ENCODE results near the gene LRRC37A2.
"Not testable (repeated sequence)": the region's sequence is repeated elsewhere in the genome, so short reads cannot be mapped to it uniquely, and the experiment has no call there.

LRRC37A2 gene

DNA sequence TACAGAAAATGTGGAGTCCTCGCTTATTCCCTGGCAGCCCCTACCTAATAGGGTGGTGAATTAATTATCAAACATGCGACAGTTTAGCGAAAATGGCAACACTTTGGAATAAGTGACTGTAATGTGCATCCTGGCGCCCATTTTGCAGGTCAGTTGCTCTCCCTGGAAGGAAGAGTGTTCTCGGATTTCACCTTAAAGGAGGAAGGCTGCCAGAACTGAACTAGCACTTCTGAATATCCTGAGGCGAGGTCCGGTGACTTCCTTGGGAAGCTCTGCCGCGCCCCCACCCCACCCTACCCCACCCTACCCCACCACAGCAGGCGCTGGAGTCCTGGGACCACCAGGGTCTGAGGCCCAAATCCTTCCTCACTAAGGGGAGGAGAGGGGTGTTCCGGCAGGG is at the start of gene LRRC37A2:
TSS of gene LRRC37A2 (plus strand) at position 301 of the 400 bp plus-strand sequence. CDS start 245 bp downstream, outside the sequence.
- H3K27ac ChIP-seq; H3K36me3 ChIP-seq; H3K27me3 ChIP-seq; H3K9me3 ChIP-seq; H3K4me1 ChIP-seq (ENCODE audit: control insufficient read depth in 1 of 2, insufficient read depth in 1 of 2, low read depth in 1 of 2, low read length in 1 of 2); H3K4me3 ChIP-seq (ENCODE audit: low read depth in 1 of 2, low read length in 1 of 2): not testable (repeated sequence)

DNA sequence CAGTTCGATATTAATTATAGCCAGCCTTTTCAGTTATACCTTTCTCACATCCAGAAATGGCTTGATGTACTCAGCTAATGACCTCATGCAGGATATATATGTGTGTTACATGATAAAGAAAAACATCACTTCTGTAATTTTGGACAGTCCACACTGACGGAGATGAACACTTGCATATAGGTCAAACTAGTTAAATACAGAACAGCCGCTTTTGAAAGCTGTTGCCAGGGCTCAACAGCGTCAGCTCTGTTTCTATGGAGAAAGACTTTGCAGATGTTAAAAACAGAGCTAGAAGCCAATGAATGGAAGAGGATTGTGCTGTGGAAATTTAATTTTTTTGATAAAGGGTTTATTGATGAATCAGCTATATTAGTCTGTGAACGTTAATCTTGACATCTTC is 44.6 kb upstream of the LRRC37A2 start:
- not testable (repeated sequence) for H3K27ac ChIP-seq; H3K4me3 ChIP-seq (ENCODE audit: low read depth in 1 of 2, low read length in 1 of 2); H3K36me3 ChIP-seq; H3K27me3 ChIP-seq; H3K9me3 ChIP-seq; H3K4me1 ChIP-seq (ENCODE audit: control insufficient read depth in 1 of 2, insufficient read depth in 1 of 2, low read depth in 1 of 2, low read length in 1 of 2)

DNA sequence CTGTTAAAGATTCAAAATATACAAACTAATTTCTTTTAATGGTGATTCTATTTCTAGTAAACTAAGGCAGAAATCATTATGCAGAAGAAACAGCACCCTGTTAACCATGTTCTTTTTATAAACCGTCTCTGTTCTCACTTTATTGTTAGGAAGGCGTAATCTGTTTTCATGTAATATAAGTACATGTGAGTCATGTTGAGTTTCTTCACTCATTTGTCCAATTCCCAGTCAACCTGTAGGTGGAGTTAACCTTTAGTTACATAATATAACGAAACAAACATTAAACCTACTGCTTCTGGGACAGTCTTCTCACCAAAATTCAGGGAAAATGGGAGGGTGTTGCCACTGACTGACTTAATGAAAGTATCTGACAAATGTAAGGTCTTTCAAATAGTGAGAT is 37.8 kb upstream of the LRRC37A2 start:
- H3K27ac ChIP-seq; H3K36me3 ChIP-seq; H3K4me1 ChIP-seq (ENCODE audit: control insufficient read depth in 1 of 2, insufficient read depth in 1 of 2, low read depth in 1 of 2, low read length in 1 of 2); H3K4me3 ChIP-seq (ENCODE audit: low read depth in 1 of 2, low read length in 1 of 2); H3K27me3 ChIP-seq; H3K9me3 ChIP-seq: not testable (repeated sequence)

DNA sequence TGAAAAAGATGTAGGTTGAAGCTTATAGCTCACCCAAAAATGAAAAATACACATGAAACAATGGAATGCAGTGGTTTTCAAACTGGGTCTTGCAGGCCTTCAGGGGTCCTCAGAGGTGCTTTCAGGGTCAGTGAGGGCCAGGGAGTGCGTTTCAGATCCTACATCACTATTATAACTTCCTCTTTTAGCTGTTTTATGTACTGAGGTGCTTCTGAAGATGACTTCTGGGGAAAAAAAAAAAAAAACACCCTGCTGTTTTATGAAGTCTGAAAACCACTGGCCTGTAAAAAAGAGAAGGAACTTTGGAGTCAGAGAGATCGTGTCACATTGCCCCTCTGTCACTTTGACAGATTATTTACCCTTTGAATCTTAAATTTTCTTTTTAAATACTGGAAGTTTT is 36.7 kb upstream of the LRRC37A2 start:
- not testable (repeated sequence) for H3K4me1 ChIP-seq (ENCODE audit: control insufficient read depth in 1 of 2, insufficient read depth in 1 of 2, low read depth in 1 of 2, low read length in 1 of 2); H3K4me3 ChIP-seq (ENCODE audit: low read depth in 1 of 2, low read length in 1 of 2); H3K27me3 ChIP-seq; H3K27ac ChIP-seq; H3K36me3 ChIP-seq; H3K9me3 ChIP-seq

DNA sequence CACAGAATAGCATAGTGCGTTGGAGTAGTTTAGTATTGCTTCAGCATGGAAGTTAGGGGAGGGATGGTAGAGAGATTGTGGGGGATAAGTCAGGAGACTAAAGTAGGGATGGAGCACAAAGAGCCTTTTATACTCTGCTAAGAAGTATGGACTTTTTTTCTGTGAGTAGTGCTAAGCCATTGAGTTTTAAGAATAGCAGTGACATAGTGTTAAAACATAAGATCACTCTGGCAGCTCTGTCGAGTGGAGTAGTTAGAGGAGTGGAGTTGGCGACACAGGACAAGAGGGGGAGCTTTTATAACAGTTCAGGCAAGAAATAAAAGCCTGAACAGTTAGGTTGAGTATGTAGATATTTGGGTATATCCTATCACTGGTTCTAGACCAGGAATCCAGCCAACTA is 33.4 kb upstream of the LRRC37A2 start:
- not testable (repeated sequence) for H3K9me3 ChIP-seq; H3K36me3 ChIP-seq; H3K27me3 ChIP-seq; H3K4me1 ChIP-seq (ENCODE audit: control insufficient read depth in 1 of 2, insufficient read depth in 1 of 2, low read depth in 1 of 2, low read length in 1 of 2); H3K27ac ChIP-seq; H3K4me3 ChIP-seq (ENCODE audit: low read depth in 1 of 2, low read length in 1 of 2)

DNA sequence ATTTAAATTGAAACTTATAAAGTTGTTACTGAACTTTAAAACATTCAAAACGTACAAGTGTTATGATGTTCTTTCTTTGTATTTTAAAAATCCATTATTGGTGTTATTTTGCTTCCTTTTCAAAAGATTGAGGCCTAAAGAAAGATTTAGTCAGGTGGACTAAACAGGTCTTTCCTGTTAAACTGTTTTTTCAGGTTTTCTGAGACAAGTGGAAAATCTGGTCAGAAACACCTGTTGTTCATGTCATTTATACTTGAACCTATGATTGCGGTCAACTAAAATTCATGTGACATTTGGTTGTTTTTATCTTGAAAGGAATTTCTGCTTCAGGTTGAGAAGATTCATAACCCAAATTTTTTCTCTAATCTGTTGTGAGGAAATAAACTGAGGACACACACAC is 31.0 kb upstream of the LRRC37A2 start:
- H3K9me3 ChIP-seq; H3K27me3 ChIP-seq; H3K4me1 ChIP-seq (ENCODE audit: control insufficient read depth in 1 of 2, insufficient read depth in 1 of 2, low read depth in 1 of 2, low read length in 1 of 2); H3K4me3 ChIP-seq (ENCODE audit: low read depth in 1 of 2, low read length in 1 of 2); H3K27ac ChIP-seq; H3K36me3 ChIP-seq: not testable (repeated sequence)

DNA sequence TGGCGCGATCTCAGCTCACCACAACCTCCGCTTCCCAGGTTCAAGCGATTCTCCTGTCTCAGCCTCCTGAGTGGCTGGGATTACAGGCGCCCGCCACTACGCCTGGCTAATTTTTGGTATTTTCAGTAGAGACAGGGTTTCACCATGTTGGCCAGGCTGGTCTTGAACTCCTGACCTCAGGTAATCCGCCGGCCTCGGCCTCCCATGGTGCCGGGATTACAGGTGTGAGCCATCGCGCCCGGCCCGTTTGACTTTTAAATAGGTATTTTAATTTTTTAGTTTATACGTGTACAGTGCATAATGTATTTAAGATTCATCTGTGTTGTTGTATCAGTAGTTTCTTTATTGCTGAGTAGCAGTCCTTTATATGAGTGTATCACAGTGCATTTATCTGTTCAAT is 20.2 kb upstream of the LRRC37A2 start:
- not testable (repeated sequence) for H3K4me3 ChIP-seq (ENCODE audit: low read depth in 1 of 2, low read length in 1 of 2); H3K9me3 ChIP-seq; H3K36me3 ChIP-seq; H3K27me3 ChIP-seq; H3K27ac ChIP-seq; H3K4me1 ChIP-seq (ENCODE audit: control insufficient read depth in 1 of 2, insufficient read depth in 1 of 2, low read depth in 1 of 2, low read length in 1 of 2)

DNA sequence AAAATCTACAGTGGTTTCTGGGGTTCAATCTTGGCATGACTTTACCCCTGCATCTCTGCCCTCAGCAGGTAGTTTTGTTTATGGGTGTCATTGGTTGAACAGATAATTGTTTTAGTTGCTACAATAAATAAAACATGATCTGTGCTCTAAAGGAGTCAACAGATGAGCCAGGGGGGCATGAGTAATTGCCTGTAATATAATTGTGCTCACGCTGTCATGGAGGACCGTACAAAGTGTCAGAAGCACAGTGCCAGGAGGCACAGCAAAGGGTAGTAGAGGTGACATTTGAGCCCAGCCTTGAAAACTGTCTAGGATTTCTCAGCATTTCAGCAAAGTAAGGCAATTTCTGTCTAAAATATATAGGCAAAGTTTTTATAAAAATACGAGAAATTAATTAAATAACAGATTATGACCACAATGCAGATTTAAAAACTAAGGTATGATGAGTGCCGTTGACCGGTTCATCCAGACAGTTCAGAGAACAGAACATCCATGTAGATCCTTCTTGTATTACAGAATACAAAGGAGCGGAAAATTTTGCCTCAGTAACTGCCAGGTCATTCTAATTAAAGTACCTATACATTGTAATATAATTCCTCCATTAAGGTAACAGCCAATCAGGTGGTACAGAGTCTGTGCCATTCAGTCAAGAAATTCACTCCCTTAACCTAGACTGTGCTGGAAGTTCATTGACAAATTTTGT is 12.7 kb upstream of the LRRC37A2 start:
- H3K4me3 ChIP-seq (ENCODE audit: low read depth in 1 of 2, low read length in 1 of 2); H3K27me3 ChIP-seq; H3K9me3 ChIP-seq; H3K36me3 ChIP-seq: not testable (repeated sequence)
- Histone ChIP-seq H3K4me1 (ENCODE audit: control insufficient read depth in 1 of 2, insufficient read depth in 1 of 2, low read depth in 1 of 2, low read length in 1 of 2) (peaks cover 7 to 20% of the 10 kb centered on the region in 2 experiments), H3K27ac (peak overlapping the region; percentile 75)

DNA sequence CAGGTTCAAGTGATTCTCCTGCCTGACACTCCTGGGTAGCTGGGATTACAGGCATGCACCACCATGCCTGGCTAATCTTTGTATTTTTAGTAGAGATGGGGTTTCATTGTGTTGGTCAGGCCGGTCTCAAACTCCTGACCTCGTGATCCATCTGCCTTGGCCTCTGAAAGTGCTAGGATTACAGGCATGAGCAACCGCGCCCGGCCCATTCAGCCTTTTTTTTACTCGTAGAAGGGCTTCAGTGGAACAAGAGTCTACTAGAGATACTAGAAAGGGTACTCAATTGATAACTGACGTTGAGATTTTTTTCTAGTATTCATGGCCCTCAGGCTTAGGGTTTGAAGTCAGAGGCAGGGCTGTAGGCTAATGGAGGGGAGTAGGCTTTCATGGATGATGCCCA is 6.4 kb upstream of the LRRC37A2 start:
- not testable (repeated sequence) for H3K9me3 ChIP-seq; H3K36me3 ChIP-seq; H3K4me3 ChIP-seq (ENCODE audit: low read depth in 1 of 2, low read length in 1 of 2); H3K4me1 ChIP-seq (ENCODE audit: control insufficient read depth in 1 of 2, insufficient read depth in 1 of 2, low read depth in 1 of 2, low read length in 1 of 2); H3K27ac ChIP-seq; H3K27me3 ChIP-seq

DNA sequence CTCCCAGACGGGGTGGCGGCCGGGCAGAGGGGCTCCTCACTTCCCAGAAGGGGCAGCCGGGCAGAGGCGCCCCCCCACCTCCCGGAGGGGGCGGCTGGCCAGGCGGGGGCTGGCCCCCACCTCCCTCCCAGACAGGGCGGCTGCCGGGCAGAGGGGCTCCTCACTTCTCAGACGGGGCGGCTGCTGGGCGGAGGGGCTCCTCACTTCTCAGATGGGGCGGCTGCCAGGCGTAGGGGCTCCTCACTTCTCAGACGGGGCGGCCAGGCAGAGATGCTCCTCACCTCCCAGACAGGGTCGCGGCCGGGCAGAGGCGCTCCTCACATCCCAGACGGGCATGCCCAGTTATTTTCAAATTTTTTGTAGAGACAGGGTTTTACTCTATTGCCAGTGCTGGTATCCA is 22.4 kb downstream of the LRRC37A2 start:
- H3K27me3 ChIP-seq; H3K36me3 ChIP-seq; H3K4me3 ChIP-seq (ENCODE audit: low read depth in 1 of 2, low read length in 1 of 2); H3K9me3 ChIP-seq; H3K4me1 ChIP-seq (ENCODE audit: control insufficient read depth in 1 of 2, insufficient read depth in 1 of 2, low read depth in 1 of 2, low read length in 1 of 2); H3K27ac ChIP-seq: not testable (repeated sequence)

DNA sequence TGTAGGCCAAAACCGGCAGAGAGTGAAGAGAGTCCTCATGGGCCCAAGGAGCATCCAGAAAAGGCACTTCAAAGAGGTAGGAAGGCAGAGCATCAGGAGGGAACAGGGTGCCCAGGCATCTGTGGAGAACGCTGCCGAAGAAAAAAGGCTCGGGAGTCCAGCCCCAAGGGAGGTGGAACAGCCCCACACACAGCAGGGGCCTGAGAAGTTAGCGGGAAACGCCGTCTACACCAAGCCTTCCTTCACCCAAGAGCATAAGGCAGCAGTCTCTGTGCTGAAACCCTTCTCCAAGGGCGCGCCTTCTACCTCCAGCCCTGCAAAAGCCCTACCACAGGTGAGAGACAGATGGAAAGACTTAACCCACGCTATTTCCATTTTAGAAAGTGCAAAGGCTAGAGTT is 36.3 kb downstream of the LRRC37A2 start:
- peaks cover 16% of the 10 kb centered on the region for H3K36me3 ChIP-seq
- not testable (repeated sequence) for H3K27ac ChIP-seq; H3K27me3 ChIP-seq; H3K4me1 ChIP-seq (ENCODE audit: control insufficient read depth in 1 of 2, insufficient read depth in 1 of 2, low read depth in 1 of 2, low read length in 1 of 2); H3K9me3 ChIP-seq; H3K4me3 ChIP-seq (ENCODE audit: low read depth in 1 of 2, low read length in 1 of 2)

DNA sequence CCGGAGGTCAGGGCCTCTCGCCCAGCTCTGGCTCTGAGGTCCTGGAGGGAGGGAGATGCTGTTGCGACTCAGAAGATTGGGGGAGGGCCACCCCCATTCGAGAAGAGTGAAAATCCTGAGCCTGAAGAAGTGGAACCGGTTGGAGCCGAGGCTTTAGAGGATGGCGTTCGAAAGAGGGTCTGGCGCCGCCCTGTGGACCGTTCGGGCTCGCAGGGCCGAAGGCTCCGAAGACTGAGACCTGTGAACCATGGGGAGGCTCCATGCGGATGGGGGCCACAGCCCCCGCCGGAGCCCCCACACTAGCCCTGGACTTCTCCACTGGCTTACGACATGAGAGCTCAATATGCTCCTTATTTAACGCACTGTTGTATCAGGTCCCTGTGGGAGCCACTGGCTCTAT is 46.9 kb downstream of the LRRC37A2 start:
- not testable (repeated sequence) for H3K4me3 ChIP-seq (ENCODE audit: low read depth in 1 of 2, low read length in 1 of 2); H3K27ac ChIP-seq; H3K4me1 ChIP-seq (ENCODE audit: control insufficient read depth in 1 of 2, insufficient read depth in 1 of 2, low read depth in 1 of 2, low read length in 1 of 2); H3K9me3 ChIP-seq; H3K27me3 ChIP-seq; H3K36me3 ChIP-seq

DNA sequence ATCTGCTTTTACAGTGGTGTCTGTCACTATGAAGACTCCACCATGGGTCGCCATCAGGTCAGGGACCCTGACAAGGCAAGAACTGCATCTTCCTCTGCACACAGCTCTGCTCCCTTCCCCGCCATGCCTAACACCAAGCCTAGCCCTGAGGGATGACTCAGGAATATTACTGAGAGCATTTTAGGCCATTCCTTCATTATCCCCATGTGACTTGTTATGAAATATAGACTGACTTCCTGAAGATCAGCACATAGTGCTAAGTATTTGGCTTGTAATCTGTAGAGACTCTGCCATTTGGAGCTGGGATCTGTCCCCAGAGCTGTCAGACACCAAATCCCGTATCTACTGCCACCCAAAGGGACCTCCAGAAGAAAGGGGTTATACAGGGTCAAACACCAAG is 47.8 kb downstream of the LRRC37A2 start:
- not testable (repeated sequence) for H3K4me3 ChIP-seq (ENCODE audit: low read depth in 1 of 2, low read length in 1 of 2); H3K27me3 ChIP-seq; H3K27ac ChIP-seq; H3K4me1 ChIP-seq (ENCODE audit: control insufficient read depth in 1 of 2, insufficient read depth in 1 of 2, low read depth in 1 of 2, low read length in 1 of 2); H3K9me3 ChIP-seq; H3K36me3 ChIP-seq

DNA sequence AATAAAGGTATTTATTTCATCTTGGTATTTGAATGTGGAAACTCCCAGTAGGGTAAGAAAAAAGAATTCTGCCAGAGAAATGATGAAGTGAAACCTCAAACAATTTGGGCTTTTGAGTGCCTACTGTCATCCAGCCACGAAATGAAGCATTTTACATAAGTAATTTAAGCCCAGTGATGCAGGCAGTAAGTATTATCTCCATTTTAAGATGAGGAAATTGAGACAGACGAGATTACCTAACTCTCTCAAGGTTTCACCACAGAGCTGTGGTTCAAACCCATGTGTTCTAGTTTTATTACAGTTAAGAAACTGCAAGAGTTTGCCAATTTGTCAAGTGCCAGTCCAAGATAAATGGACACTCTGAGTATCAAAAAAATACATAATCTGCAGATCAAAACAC is 54.0 kb downstream of the LRRC37A2 start:
- H3K27ac ChIP-seq; H3K9me3 ChIP-seq; H3K36me3 ChIP-seq; H3K4me3 ChIP-seq (ENCODE audit: low read depth in 1 of 2, low read length in 1 of 2); H3K4me1 ChIP-seq (ENCODE audit: control insufficient read depth in 1 of 2, insufficient read depth in 1 of 2, low read depth in 1 of 2, low read length in 1 of 2); H3K27me3 ChIP-seq: not testable (repeated sequence)

DNA sequence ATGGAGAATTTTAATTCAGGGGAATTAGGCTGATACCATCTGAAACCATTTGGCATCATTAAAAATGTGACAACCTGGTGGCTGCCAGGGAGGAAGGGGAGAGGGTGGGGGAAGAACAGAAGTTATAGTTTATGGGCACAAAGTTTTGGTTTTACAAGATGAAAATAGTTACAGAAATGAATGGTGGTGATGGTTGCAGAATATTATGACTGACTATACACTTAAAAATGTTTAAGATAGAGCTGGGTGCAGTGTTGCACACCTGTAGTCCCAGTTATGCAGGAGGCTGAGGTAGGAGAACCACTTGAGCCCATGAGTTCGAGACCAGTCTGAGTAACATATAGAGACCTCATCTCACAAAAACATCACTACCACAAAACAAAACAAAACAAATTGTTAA is 54.7 kb downstream of the LRRC37A2 start:
- H3K4me1 ChIP-seq (ENCODE audit: control insufficient read depth in 1 of 2, insufficient read depth in 1 of 2, low read depth in 1 of 2, low read length in 1 of 2); H3K9me3 ChIP-seq; H3K36me3 ChIP-seq; H3K27me3 ChIP-seq; H3K27ac ChIP-seq; H3K4me3 ChIP-seq (ENCODE audit: low read depth in 1 of 2, low read length in 1 of 2): not testable (repeated sequence)

Data from neutrophil (primary cell).